HG03108 (cell line): ENCODE measurements around the gene TLCD4.

ENCODE experiments used
- ATAC-seq: cut with Tn5 transposase; IDR thresholded peaks from one replicate; pipeline ENCODE4 v1.9.1; 2021; ENCODE audit warnings: moderate library complexity; ENCODE audit not compliant: unreplicated experiment

Gene TLCD4

GRCh38 chr1:95094923-95095322, 22.2 kb upstream of the TLCD4 start:
- no peak for ATAC-seq

- peak; percentile 96 for ATAC-seq
Observed at GRCh38 chr1:95095833-95096217, 21.3 kb upstream of the TLCD4 start.

- ATAC-seq: peak; percentile 25
Observed at GRCh38 chr1:95096218-95096841, 20.8 kb upstream of the TLCD4 start.

- no peak for ATAC-seq
Observed at GRCh38 chr1:95097426-95097825, 19.7 kb upstream of the TLCD4 start.

- ATAC-seq: no peak
Observed at GRCh38 chr1:95098196-95098595, 19.0 kb upstream of the TLCD4 start.

GRCh38 chr1:95108792-95109191, 8.4 kb upstream of the TLCD4 start:
- no peak for ATAC-seq

GRCh38 chr1:95111014-95111413, 6.1 kb upstream of the TLCD4 start:
- no peak for ATAC-seq

- ATAC-seq: no peak
Observed at GRCh38 chr1:95113684-95114083, 3.5 kb upstream of the TLCD4 start.

GRCh38 chr1:95115708-95116137, 1.4 kb upstream of the TLCD4 start:
- ATAC-seq: no peak

GRCh38 chr1:95116580-95117206, 462 bp upstream of the TLCD4 start:
- ATAC-seq: peak; percentile 61

- no peak for ATAC-seq
Observed at GRCh38 chr1:95118067-95118499, 928 bp downstream of the TLCD4 start.

GRCh38 chr1:95118710-95119109, 1.6 kb downstream of the TLCD4 start:
- no peak for ATAC-seq

- no peak for ATAC-seq
Observed at GRCh38 chr1:95119273-95119672, 2.1 kb downstream of the TLCD4 start.

GRCh38 chr1:95122151-95122697, 5.1 kb downstream of the TLCD4 start:
- no peak for ATAC-seq

- no peak for ATAC-seq
Observed at GRCh38 chr1:95124342-95124741, 7.2 kb downstream of the TLCD4 start.

- ATAC-seq: no peak
Observed at GRCh38 chr1:95126366-95126765, 9.2 kb downstream of the TLCD4 start.

- ATAC-seq: no peak
Observed at GRCh38 chr1:95126846-95127245, 9.7 kb downstream of the TLCD4 start.

GRCh38 chr1:95127380-95127779, 10.2 kb downstream of the TLCD4 start:
- no peak for ATAC-seq

GRCh38 chr1:95132762-95133161, 15.6 kb downstream of the TLCD4 start:
- ATAC-seq: no peak

- ATAC-seq: no peak
Observed at GRCh38 chr1:95133687-95134086, 16.5 kb downstream of the TLCD4 start.

GRCh38 chr1:95138223-95138622, 21.1 kb downstream of the TLCD4 start:
- no peak for ATAC-seq

GRCh38 chr1:95139039-95139438, 21.9 kb downstream of the TLCD4 start:
- no peak for ATAC-seq

- ATAC-seq: no peak
Observed at GRCh38 chr1:95140791-95141190, 23.6 kb downstream of the TLCD4 start.
